Neural cell (in vitro differentiated cells): ENCODE measurements around the gene HAAO. TPM values are rescaled to one million over a fixed set of nuclear protein-coding genes. Genes with fewer than 3 reads are reported as not detected.

ENCODE experiments used
- H2AFZ ChIP-seq: fragments of 200-600, 300-800 bp; sonication (generic), shearing (Covaris generic); 2 replicates; pipeline ENCODE4 v1.6.0; 2014; ENCODE audit warnings: low read depth, mild to moderate bottlenecking, antibody characterized with exemption, low read length, moderate library complexity
- H3F3A ChIP-seq: fragments of 200-600 bp; shearing (Covaris generic); 2 replicates; pipeline ENCODE4 v1.6.1; 2016; ENCODE audit warnings: mild to moderate bottlenecking, moderate library complexity, mixed read lengths, antibody characterized with exemption, low read length; ENCODE audit not compliant: insufficient read depth, poor library complexity, severe bottlenecking
- H3K27ac ChIP-seq: fragments of 200-600, 300-800 bp; sonication (generic), shearing (Covaris generic); 2 replicates; pipeline ENCODE4 v1.5.1; 2014; ENCODE audit warnings: mild to moderate bottlenecking, low read length, moderate library complexity
- H3K27me3 ChIP-seq: fragments of 300-800, 200-600 bp; sonication (generic), shearing (Covaris generic); 2 replicates; pipeline ENCODE4 v1.6.0; 2014; ENCODE audit warnings: mild to moderate bottlenecking, low read depth, low read length, moderate library complexity; ENCODE audit not compliant: insufficient read depth
- H3K36me3 ChIP-seq: fragments of 300-800, 200-600 bp; sonication (generic), shearing (Covaris generic); 2 replicates; pipeline ENCODE4 v1.5.1; 2014; ENCODE audit warnings: mild to moderate bottlenecking, antibody characterized with exemption, low read length, moderate library complexity; ENCODE audit not compliant: insufficient read depth
- H3K4me2 ChIP-seq: fragments of 300-800, 200-600 bp; sonication (generic), shearing (Covaris generic); 2 replicates; pipeline ENCODE4 v1.6.0; 2014; ENCODE audit warnings: mild to moderate bottlenecking, low read length
- H3K4me3 ChIP-seq: fragments of 300-800, 200-600 bp; sonication (generic), shearing (Covaris generic); 2 replicates; pipeline ENCODE4 v1.5.1; 2014; ENCODE audit warnings: mild to moderate bottlenecking, low read length, moderate library complexity
- H3K79me2 ChIP-seq: fragments of 200-600 bp; shearing (Covaris generic); replicated peaks from 2 replicates; pipeline ENCODE4 v1.6.0; 2014; ENCODE audit warnings: mild to moderate bottlenecking, low read length, moderate library complexity; ENCODE audit not compliant: insufficient read depth
- H3K9ac ChIP-seq: fragments of 300-800, 200-600 bp; sonication (generic), shearing (Covaris generic); 2 replicates; pipeline ENCODE4 v1.6.1; 2016; ENCODE audit warnings: mild to moderate bottlenecking, low read length, mixed read lengths
- H3K9me2 ChIP-seq: fragments of 200-600 bp; shearing (Covaris generic); 2 replicates; pipeline ENCODE4 v1.6.1; 2016; ENCODE audit warnings: mild to moderate bottlenecking, low read length, mixed read lengths; ENCODE audit not compliant: insufficient read depth
- H3K9me3 ChIP-seq: fragments of 200-600, 300-800 bp; sonication (generic), shearing (Covaris generic); 2 replicates; pipeline ENCODE4 v1.6.1; 2016; ENCODE audit warnings: mild to moderate bottlenecking, mixed run types, low read length, moderate library complexity, mixed read lengths
- H4K20me1 ChIP-seq: fragments of 200-600 bp; shearing (Covaris generic); 2 replicates; pipeline ENCODE4 v1.6.1; 2016; ENCODE audit warnings: mild to moderate bottlenecking, mixed run types; ENCODE audit not compliant: insufficient read depth
- CTCF ChIP-seq: fragments of 450-650 bp; IDR thresholded peaks from 2 replicates; pipeline ENCODE4 v1.5.1; 2014; ENCODE audit warnings: antibody characterized with exemption, mild to moderate bottlenecking, moderate library complexity; ENCODE audit not compliant: poor library complexity, severe bottlenecking
- EP300 ChIP-seq: fragments of 450-650 bp; conservative IDR thresholded peaks from 2 replicates; pipeline ENCODE4 v1.6.1; 2014; ENCODE audit warnings: antibody characterized with exemption, mild to moderate bottlenecking, moderate library complexity; ENCODE audit not compliant: poor library complexity, severe bottlenecking
- EZH2 ChIP-seq: fragments of 200-600, 300-800 bp; shearing (Covaris generic), sonication (generic); IDR thresholded peaks from 2 replicates; pipeline ENCODE4 v1.6.1; 2014; ENCODE audit warnings: antibody characterized with exemption, low read length, borderline replicate concordance, mild to moderate bottlenecking; ENCODE audit not compliant: insufficient read depth, poor library complexity, severe bottlenecking
- MXI1 ChIP-seq: fragments of 450-650 bp; conservative IDR thresholded peaks from 2 replicates; pipeline ENCODE4 v1.6.1; 2014; ENCODE audit warnings: antibody characterized with exemption, mild to moderate bottlenecking; ENCODE audit not compliant: poor library complexity, severe bottlenecking
- POLR2AphosphoS5 ChIP-seq: IDR thresholded peaks from 2 replicates; pipeline ENCODE4 v1.6.1; 2012
- RAD21 ChIP-seq: fragments of 450-650 bp; conservative IDR thresholded peaks from 2 replicates; pipeline ENCODE4 v1.6.1; 2014; ENCODE audit warnings: antibody characterized with exemption, mild to moderate bottlenecking, moderate library complexity
- REST ChIP-seq: IDR thresholded peaks from 2 replicates; pipeline ENCODE4 v1.6.1; 2012; ENCODE audit warnings: borderline replicate concordance
- SMC3 ChIP-seq: fragments of 450-650 bp; conservative IDR thresholded peaks from 2 replicates; pipeline ENCODE4 v1.6.1; 2014; ENCODE audit warnings: antibody characterized with exemption, mild to moderate bottlenecking, moderate library complexity; ENCODE audit not compliant: poor library complexity
- TAF1 ChIP-seq: IDR thresholded peaks from 2 replicates; pipeline ENCODE4 v1.6.1; 2012; ENCODE audit warnings: low read depth
- polyA plus RNA-seq: library from polyadenylated mRNA; depleted of rRNA; stranded (reverse); fragments of >200 nt; gene quantifications from 2 replicates; pipeline ENCODE4 v1.2.3, GENCODE V29; 2014

HAAO gene
- polyA plus RNA-seq, 1 donor from 2014 or later = not detected

- no peaks in the 10 kb centered on the region for H3K9me2 ChIP-seq
- no peaks in the 10 kb centered on the region for H3F3A ChIP-seq
- H3K9ac ChIP-seq = no peak overlapping the region
- no peak overlapping the region for H3K4me3 ChIP-seq
- no peak overlapping the region for H3K27ac ChIP-seq
- H3K4me2 ChIP-seq = no peak overlapping the region
- TF ChIP-seq EP300 (no peak), SMC3 (no peak), REST (no peak), MXI1 (no peak), RAD21 (no peak), CTCF (no peak), POLR2AphosphoS5 (no peak), TAF1 (no peak), EZH2 (no peak)
- no peaks in the 10 kb centered on the region for H3K79me2 ChIP-seq
- H3K27me3 ChIP-seq = no peaks in the 10 kb centered on the region
- no peaks in the 10 kb centered on the region for H4K20me1 ChIP-seq
- no peak overlapping the region for H2AFZ ChIP-seq
- no peaks in the 10 kb centered on the region for H3K36me3 ChIP-seq
- H3K9me3 ChIP-seq = peaks cover 3% of the 10 kb centered on the region
Observed at GRCh38 chr2:42742740-42743658, 49.4 kb downstream of the HAAO start.

GRCh38 chr2:42741140-42741539 lies 51.2 kb downstream of the HAAO start:
- no peak overlapping the region for H3K4me3 ChIP-seq
- no peaks in the 10 kb centered on the region for H3K36me3 ChIP-seq
- no peak for TF ChIP-seq EP300
- no peak for TF ChIP-seq POLR2AphosphoS5
- TF ChIP-seq TAF1 = no peak
- no peak for TF ChIP-seq MXI1
- no peak for TF ChIP-seq RAD21
- TF ChIP-seq CTCF = no peak
- TF ChIP-seq SMC3 = no peak
- no peak for TF ChIP-seq REST
- TF ChIP-seq EZH2 = no peak
- no peaks in the 10 kb centered on the region for H4K20me1 ChIP-seq
- H3K4me2 ChIP-seq = no peak overlapping the region
- no peak overlapping the region for H3K9ac ChIP-seq
- no peaks in the 10 kb centered on the region for H3K79me2 ChIP-seq
- no peak overlapping the region for H2AFZ ChIP-seq
- no peaks in the 10 kb centered on the region for H3F3A ChIP-seq
- H3K27me3 ChIP-seq = no peaks in the 10 kb centered on the region
- H3K9me3 ChIP-seq = peaks cover 3% of the 10 kb centered on the region
- no peak overlapping the region for H3K27ac ChIP-seq
- H3K9me2 ChIP-seq = no peaks in the 10 kb centered on the region
